PC-3 (cell line): ENCODE results near the gene RPRD1A. TPM values are rescaled to one million over a fixed set of nuclear protein-coding genes. Genes with fewer than 3 reads are reported as not detected.

Experiments used
- ATAC-seq: fragments of 200-7000 bp; cut with Tn5 transposase; 2 replicates; pipeline ENCODE4 v1.9.1; 2020; ENCODE audit warnings: mild to moderate bottlenecking, moderate library complexity
- BruUV-seq: library from RNA; stranded (reverse); fragments of 400-500 nt; replicated peaks from 2 replicates; lab custom pipeline; 2021; lab: Mats Ljungman, UMichigan
- CTCF ChIA-PET: fragments of 300-600 bp; sonication (Branson Sonifier 250); formaldehyde crosslinking; loops from one replicate; lab custom pipeline; 2022; ENCODE audit warnings: antibody characterized with exemption; lab: Charles Lee
- POLR2A ChIA-PET: fragments of 300-600 bp; sonication (Branson Sonifier 250); formaldehyde crosslinking; loops from one replicate; lab custom pipeline; 2022; ENCODE audit warnings: antibody characterized with exemption; ENCODE audit not compliant: unreplicated experiment; lab: Charles Lee
- DNase-seq: peaks from one replicate; pipeline ENCODE4 v3.0.0-alpha.2; 2015
- H2AFZ ChIP-seq: fragments of 300-600 bp; sonication (generic); 2 replicates; pipeline ENCODE4 v1.6.0; 2016; ENCODE audit warnings: antibody characterized with exemption, low read length
- H3F3A ChIP-seq: fragments of 300-600 bp; sonication (generic); one replicate; pipeline ENCODE4 v1.6.0; 2017; ENCODE audit warnings: antibody characterized with exemption, low read length, control low read depth, mild to moderate bottlenecking; ENCODE audit not compliant: unreplicated experiment
- H3K27ac ChIP-seq: fragments of 300-600 bp; sonication (generic); 2 replicates; pipeline ENCODE4 v1.5.1; 2016; ENCODE audit warnings: mild to moderate bottlenecking, low read length
- H3K27me3 ChIP-seq: fragments of 300-600 bp; sonication (generic); 2 replicates; pipeline ENCODE4 v1.6.1; 2016; ENCODE audit warnings: low read length, mixed read lengths
- H3K36me3 ChIP-seq: fragments of 300-600 bp; sonication (generic); 2 replicates; pipeline ENCODE4 v1.6.1; 2016; ENCODE audit warnings: low read depth, mixed run types, low read length, mixed read lengths
- H3K4me1 ChIP-seq: fragments of 300-600 bp; sonication (generic); 2 replicates; pipeline ENCODE4 v1.5.1; 2016; ENCODE audit warnings: low read length; ENCODE audit not compliant: insufficient read depth
- H3K4me2 ChIP-seq: fragments of 300-600 bp; sonication (generic); 2 replicates; pipeline ENCODE4 v1.6.0; 2016; ENCODE audit warnings: low read length
- H3K4me3 ChIP-seq: fragments of 300-600 bp; sonication (generic); 2 replicates; pipeline ENCODE4 v1.5.1; 2016; ENCODE audit warnings: mild to moderate bottlenecking, low read length, mixed read lengths
- H3K79me2 ChIP-seq: fragments of 300-600 bp; sonication (generic); 2 replicates; pipeline ENCODE4 v1.6.1; 2017; ENCODE audit warnings: low read length, mixed read lengths
- H3K9ac ChIP-seq: fragments of 300-600 bp; sonication (generic); 2 replicates; pipeline ENCODE4 v1.6.0; 2016; ENCODE audit warnings: mild to moderate bottlenecking, low read length
- H3K9me2 ChIP-seq: fragments of 300-600 bp; sonication (generic); replicated peaks from 2 replicates; pipeline ENCODE4 v1.6.1; 2016; ENCODE audit warnings: mixed run types, low read length, mixed read lengths
- H3K9me3 ChIP-seq: fragments of 300-600 bp; sonication (generic); 2 replicates; pipeline ENCODE4 v1.6.1; 2016; ENCODE audit warnings: low read length, mixed read lengths
- H4K20me1 ChIP-seq: fragments of 300-600 bp; sonication (generic); 2 replicates; pipeline ENCODE4 v1.6.1; 2016; ENCODE audit warnings: low read length, mixed read lengths
- CTCF ChIP-seq: fragments of 300-600 bp; sonication (generic); conservative IDR thresholded peaks from 2 replicates; pipeline ENCODE4 v1.5.1; 2017; ENCODE audit warnings: antibody characterized with exemption, low read depth, mild to moderate bottlenecking, low read length
- EZH2 ChIP-seq: fragments of 300-600 bp; sonication (generic); IDR thresholded peaks from one replicate; pipeline ENCODE4 v1.6.1; 2017; ENCODE audit warnings: antibody characterized with exemption, mild to moderate bottlenecking, low read length; ENCODE audit not compliant: unreplicated experiment
- EZH2phosphoT487 ChIP-seq: fragments of 300-600 bp; sonication (generic); IDR thresholded peaks from 2 replicates; pipeline ENCODE4 v1.6.1; 2018; ENCODE audit warnings: mild to moderate bottlenecking, antibody characterized with exemption, low read length, borderline replicate concordance
- intact Hi-C: fragments of 100-400 bp; cut with micrococcal nuclease; formaldehyde crosslinking; loops from 2 replicates; pipeline ENCODE4 v1.9.0; 2023
- total RNA-seq: library from RNA; depleted of rRNA; stranded (reverse); fragments of >200 nt; gene quantifications from 2 replicates; pipeline ENCODE4 v1.2.3, GENCODE V29; 2014

Gene RPRD1A
- total RNA-seq, 1 experiment from 2014 or later: 42.2 TPM

GRCh38 chr18:36114251-36114650 lies 46.9 kb upstream of the RPRD1A start:
- Histone ChIP-seq H3K4me1 (peaks cover 5% of the 10 kb centered on the region), H3K27me3 (no peaks in the 10 kb centered on the region), H3K27ac (no peak overlapping the region), H3K9me3 (no peaks in the 10 kb centered on the region), H3F3A (no peaks in the 10 kb centered on the region), H3K4me2 (no peak overlapping the region), H3K79me2 (no peaks in the 10 kb centered on the region), H3K36me3 (no peaks in the 10 kb centered on the region), H3K9me2 (no peaks in the 10 kb centered on the region), H3K4me3 (no peak overlapping the region), H3K9ac (no peak overlapping the region), H2AFZ (no peak overlapping the region), H4K20me1 (no peaks in the 10 kb centered on the region)
- ChIA-PET CTCF (no interaction called here), POLR2A (no interaction called here)
- TF ChIP-seq EZH2phosphoT487 (no peak), CTCF (no peak), EZH2 (no peak)
- no TSS peak for BruUV-seq
- no peak for ATAC-seq
- DNase-seq: no peak
- intact Hi-C loops: no loop called here

DNA sequence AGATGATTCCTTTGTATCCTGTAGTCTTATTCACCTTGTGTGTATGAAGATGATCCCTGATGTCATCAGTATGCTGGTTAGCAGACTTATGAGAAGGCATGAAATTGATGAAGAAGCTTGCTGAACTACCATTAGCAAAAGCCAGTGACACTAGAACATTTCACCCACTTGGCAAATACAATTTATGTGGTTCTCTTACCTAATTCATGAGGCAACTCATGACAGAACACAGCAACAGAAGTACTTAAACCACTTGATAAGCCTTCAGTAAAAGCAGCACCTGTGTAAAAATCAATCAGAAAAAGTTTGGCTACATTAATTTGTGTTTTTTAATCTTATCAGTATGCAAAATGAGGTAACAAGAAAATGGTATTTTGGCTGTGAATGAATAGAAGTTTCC lies 44.9 kb upstream of the RPRD1A start:
- no TSS peak for BruUV-seq
- TF ChIP-seq EZH2: no peak
- TF ChIP-seq EZH2phosphoT487: no peak
- TF ChIP-seq CTCF: no peak
- no peak overlapping the region for H3K4me3 ChIP-seq
- no peak for DNase-seq
- intact Hi-C loops: no loop called here
- H3K9ac ChIP-seq: no peak overlapping the region
- no peaks in the 10 kb centered on the region for H3K9me2 ChIP-seq
- H3K79me2 ChIP-seq: no peaks in the 10 kb centered on the region
- no peak overlapping the region for H2AFZ ChIP-seq
- no peaks in the 10 kb centered on the region for H3K36me3 ChIP-seq
- no peaks in the 10 kb centered on the region for H3K9me3 ChIP-seq
- H3F3A ChIP-seq: no peaks in the 10 kb centered on the region
- H3K4me1 ChIP-seq: peaks cover 14% of the 10 kb centered on the region
- no peak overlapping the region for H3K27ac ChIP-seq
- ChIA-PET POLR2A (no interaction called here), CTCF (no interaction called here)
- no peak overlapping the region for H3K4me2 ChIP-seq
- no peak for ATAC-seq
- no peaks in the 10 kb centered on the region for H4K20me1 ChIP-seq
- H3K27me3 ChIP-seq: no peaks in the 10 kb centered on the region

GRCh38 chr18:36109737-36110136 lies 42.4 kb upstream of the RPRD1A start:
- ATAC-seq: peak; percentile 54

More at GRCh38 chr18:36109737-36110136, 42.4 kb upstream of the RPRD1A start:
- no peaks in the 10 kb centered on the region for H4K20me1 ChIP-seq
- H3K9me2 ChIP-seq: no peaks in the 10 kb centered on the region
- H3K27me3 ChIP-seq: no peaks in the 10 kb centered on the region
- peak overlapping the region; percentile 57 for H3K4me2 ChIP-seq
- no TSS peak for BruUV-seq
- no peaks in the 10 kb centered on the region for H3K9me3 ChIP-seq
- ChIA-PET POLR2A (no interaction called here), CTCF (interaction anchor here (1.0 kb wide), 1 partner anchor 19 kb away, joined by 3 read pairs; no protein-coding TSS in a partner anchor)
- H3K36me3 ChIP-seq: no peaks in the 10 kb centered on the region
- no peak for TF ChIP-seq CTCF
- TF ChIP-seq EZH2: no peak
- no peak for TF ChIP-seq EZH2phosphoT487
- no peak overlapping the region for H3K4me3 ChIP-seq
- peak; percentile 19 for DNase-seq
- intact Hi-C loops: no loop called here
- H3K79me2 ChIP-seq: no peaks in the 10 kb centered on the region
- H3K27ac ChIP-seq: 0 out of 2 replicates have a peak overlapping the region, but pooled peaks have one; percentile 25
- no peaks in the 10 kb centered on the region for H3F3A ChIP-seq
- peaks cover 14% of the 10 kb centered on the region for H3K4me1 ChIP-seq
- no peak overlapping the region for H2AFZ ChIP-seq
- H3K9ac ChIP-seq: no peak overlapping the region
